Globus pallidus (tissue), 1 donor: ENCODE data around the gene RNF135.
"Not testable (repeated sequence)": the region's sequence is repeated elsewhere in the genome, so short reads cannot be mapped to it uniquely, and the experiment has no call there.

Experiments used
- DNase-seq: peaks from one replicate; pipeline ENCODE4 v3.0.0-alpha.2; 2015; ENCODE audit warnings: low spot score

The RNF135 gene

GRCh38 chr17:30997842-30998241, 27.0 kb downstream of the RNF135 start:
- DNase-seq: no peak

- DNase-seq: no peak
Measured at GRCh38 chr17:31002047-31002446, 31.2 kb downstream of the RNF135 start.

- DNase-seq: no peak
Measured at GRCh38 chr17:31003225-31003866, 32.5 kb downstream of the RNF135 start.

- no peak for DNase-seq
Measured at GRCh38 chr17:31004160-31004559, 33.3 kb downstream of the RNF135 start.

- no peak for DNase-seq
Measured at GRCh38 chr17:31007695-31008373, 37.0 kb downstream of the RNF135 start.

- peak; percentile 55 for DNase-seq
Measured at GRCh38 chr17:31008374-31009041, 37.7 kb downstream of the RNF135 start.

- peak; percentile 16 for DNase-seq
Measured at GRCh38 chr17:31009042-31009702, 38.3 kb downstream of the RNF135 start.

GRCh38 chr17:31010014-31010413, 39.2 kb downstream of the RNF135 start:
- not testable (repeated sequence) for DNase-seq

- DNase-seq: no peak
Measured at GRCh38 chr17:31013844-31014243, 43.0 kb downstream of the RNF135 start.

- DNase-seq: no peak
Measured at GRCh38 chr17:31015639-31016038, 44.8 kb downstream of the RNF135 start.

GRCh38 chr17:31019004-31019403, 48.2 kb downstream of the RNF135 start:
- DNase-seq: no peak

GRCh38 chr17:31023171-31023570, 52.3 kb downstream of the RNF135 start:
- DNase-seq: not testable (repeated sequence)

GRCh38 chr17:31031841-31032240, 61.0 kb downstream of the RNF135 start:
- no peak for DNase-seq

- DNase-seq: not testable (repeated sequence)
Measured at GRCh38 chr17:31035611-31036010, 64.8 kb downstream of the RNF135 start.

- DNase-seq: not testable (repeated sequence)
Measured at GRCh38 chr17:31040837-31041236, 70.0 kb downstream of the RNF135 start.

- not testable (repeated sequence) for DNase-seq
Measured at GRCh38 chr17:31042378-31042777, 71.5 kb downstream of the RNF135 start.

- not testable (repeated sequence) for DNase-seq
Measured at GRCh38 chr17:31046856-31047425, 76.1 kb downstream of the RNF135 start.

- no peak for DNase-seq
Measured at GRCh38 chr17:31048142-31048541, 77.3 kb downstream of the RNF135 start.

GRCh38 chr17:31048780-31049179, 77.9 kb downstream of the RNF135 start:
- DNase-seq: no peak
